SK-N-SH treated with all-trans-retinoic acid at 6 μM for 48 hours (cell line): ENCODE measurements around the gene TRABD2B.

Source experiments
- ATAC-seq: fragments of 200-7000 bp; cut with Tn5 transposase; 3 replicates; pipeline ENCODE4 v1.9.1; 2020; ENCODE audit warnings: mild to moderate bottlenecking, moderate library complexity
- ARNTL ChIP-seq: fragments of 450-650 bp; formaldehyde crosslinking; IDR thresholded peaks from 2 replicates; pipeline ENCODE4 v1.5.0; 2020; ENCODE audit warnings: low read depth, mild to moderate bottlenecking, moderate library complexity, borderline replicate concordance
- BACH2 ChIP-seq: fragments of 250-450 bp; sonication (Bioruptor Pico); IDR thresholded peaks from 2 replicates; pipeline ENCODE4 v1.9.0; 2021; ENCODE audit warnings: mild to moderate bottlenecking, borderline replicate concordance
- CSDC2 ChIP-seq: fragments of 250-450 bp; sonication (Bioruptor Pico); IDR thresholded peaks from 2 replicates; pipeline ENCODE4 v1.5.0; 2020; ENCODE audit warnings: mild to moderate bottlenecking, moderate library complexity
- ESRRG ChIP-seq: fragments of 250-450 bp; sonication (Bioruptor Pico); IDR thresholded peaks from 2 replicates; pipeline ENCODE4 v1.6.1; 2021; ENCODE audit warnings: mild to moderate bottlenecking
- GLIS3 ChIP-seq: fragments of 250-450 bp; sonication (Bioruptor Pico); IDR thresholded peaks from 2 replicates; pipeline ENCODE4 v1.5.0; 2020; ENCODE audit warnings: mild to moderate bottlenecking, moderate library complexity
- OSR1 ChIP-seq: fragments of 250-450 bp; sonication (Bioruptor Pico); IDR thresholded peaks from 2 replicates; pipeline ENCODE4 v1.8.0; 2022; ENCODE audit warnings: moderate library complexity, mild to moderate bottlenecking, inconsistent platforms
- PATZ1 ChIP-seq: fragments of 250-450 bp; sonication (Bioruptor Pico); IDR thresholded peaks from 2 replicates; pipeline ENCODE4 v1.8.0; 2020; ENCODE audit warnings: mild to moderate bottlenecking, moderate library complexity, borderline replicate concordance
- POU6F1 ChIP-seq: fragments of 250-450 bp; sonication (Bioruptor Pico); IDR thresholded peaks from 2 replicates; pipeline ENCODE4 v1.8.0; 2021; ENCODE audit warnings: low read depth, mild to moderate bottlenecking, moderate library complexity, borderline replicate concordance
- PPARA ChIP-seq: fragments of 250-450 bp; sonication (Bioruptor Pico); IDR thresholded peaks from 2 replicates; pipeline ENCODE4 v1.5.0; 2020; ENCODE audit warnings: mild to moderate bottlenecking, borderline replicate concordance
- RARB ChIP-seq: fragments of 250-450 bp; sonication (Bioruptor Pico); IDR thresholded peaks from 2 replicates; pipeline ENCODE4 v1.8.0; 2021; ENCODE audit warnings: mild to moderate bottlenecking, moderate library complexity
- SNAI2 ChIP-seq: fragments of 250-450 bp; sonication (Bioruptor Pico); IDR thresholded peaks from 2 replicates; pipeline ENCODE4 v1.5.0; 2020; ENCODE audit warnings: mild to moderate bottlenecking, moderate library complexity
- TCF4 ChIP-seq: fragments of 250-450 bp; sonication (Bioruptor Pico); IDR thresholded peaks from 2 replicates; pipeline ENCODE4 v1.8.0; 2021; ENCODE audit warnings: mild to moderate bottlenecking, moderate library complexity, borderline replicate concordance
- TSHZ2 ChIP-seq: fragments of 250-450 bp; sonication (Bioruptor Pico); IDR thresholded peaks from 2 replicates; pipeline ENCODE4 v1.5.0; 2020; ENCODE audit warnings: mild to moderate bottlenecking, moderate library complexity
- ZC3H10 ChIP-seq: fragments of 250-450 bp; sonication (Bioruptor Pico); IDR thresholded peaks from 2 replicates; pipeline ENCODE4 v1.5.1; 2021; ENCODE audit warnings: mild to moderate bottlenecking, moderate library complexity
- ZFP3 ChIP-seq: fragments of 250-450 bp; sonication (Bioruptor Pico); IDR thresholded peaks from 2 replicates; pipeline ENCODE4 v1.5.0; 2020; ENCODE audit warnings: mild to moderate bottlenecking, moderate library complexity
- ZFP30 ChIP-seq: fragments of 450-650 bp; formaldehyde crosslinking; IDR thresholded peaks from 2 replicates; pipeline ENCODE4 v1.5.0; 2022; ENCODE audit warnings: mild to moderate bottlenecking, moderate library complexity
- ZNF565 ChIP-seq: fragments of 450-650 bp; formaldehyde crosslinking; conservative IDR thresholded peaks from 2 replicates; pipeline ENCODE4 v1.5.0; 2020; ENCODE audit warnings: low read depth, mild to moderate bottlenecking, moderate library complexity
- ZNF70 ChIP-seq: fragments of 450-650 bp; formaldehyde crosslinking; IDR thresholded peaks from 2 replicates; pipeline ENCODE4 v1.5.0; 2020; ENCODE audit warnings: mild to moderate bottlenecking, moderate library complexity
- ZNF8 ChIP-seq: fragments of 450-650 bp; formaldehyde crosslinking; IDR thresholded peaks from 2 replicates; pipeline ENCODE4 v1.5.0; 2020; ENCODE audit warnings: mild to moderate bottlenecking, moderate library complexity
- TF ChIP-seq, protein P1 (sequence below): fragments of 250-450 bp; sonication (Bioruptor Pico); IDR thresholded peaks from 2 replicates; pipeline ENCODE4 v1.5.1; 2020; ENCODE audit warnings: low read depth, mild to moderate bottlenecking, moderate library complexity
- TF ChIP-seq, protein P2 (sequence below): fragments of 250-450 bp; sonication (Bioruptor Pico); IDR thresholded peaks from 2 replicates; pipeline ENCODE4 v1.5.1; 2021; ENCODE audit warnings: mild to moderate bottlenecking, moderate library complexity

TRABD2B gene

GRCh38 chr1:48023488-48023887 is 26.3 kb upstream of the TRABD2B start:
- TF ChIP-seq ZNF70 (CRISPR knock-in tag) (no peak), ESRRG (no peak), ARNTL (CRISPR knock-in tag) (no peak), BACH2 (CRISPR knock-in tag) (no peak), PPARA (CRISPR knock-in tag) (no peak), OSR1 (CRISPR knock-in tag) (no peak), TSHZ2 (CRISPR knock-in tag) (no peak), ZC3H10 (CRISPR knock-in tag) (no peak), ZNF8 (CRISPR knock-in tag) (no peak), RARB (CRISPR knock-in tag) (no peak), CSDC2 (CRISPR knock-in tag) (no peak), SNAI2 (CRISPR knock-in tag) (no peak), GLIS3 (no peak), ZFP3 (CRISPR knock-in tag) (no peak)
- TF ChIP-seq, protein P1, sequence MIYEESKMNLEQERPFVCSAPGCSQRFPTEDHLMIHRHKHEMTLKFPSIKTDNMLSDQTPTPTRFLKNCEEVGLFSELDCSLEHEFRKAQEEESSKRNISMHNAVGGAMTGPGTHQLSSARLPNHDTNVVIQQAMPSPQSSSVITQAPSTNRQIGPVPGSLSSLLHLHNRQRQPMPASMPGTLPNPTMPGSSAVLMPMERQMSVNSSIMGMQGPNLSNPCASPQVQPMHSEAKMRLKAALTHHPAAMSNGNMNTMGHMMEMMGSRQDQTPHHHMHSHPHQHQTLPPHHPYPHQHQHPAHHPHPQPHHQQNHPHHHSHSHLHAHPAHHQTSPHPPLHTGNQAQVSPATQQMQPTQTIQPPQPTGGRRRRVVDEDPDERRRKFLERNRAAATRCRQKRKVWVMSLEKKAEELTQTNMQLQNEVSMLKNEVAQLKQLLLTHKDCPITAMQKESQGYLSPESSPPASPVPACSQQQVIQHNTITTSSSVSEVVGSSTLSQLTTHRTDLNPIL (CRISPR knock-in tag): no peak
- no peak for ATAC-seq

GRCh38 chr1:48022306-48022705 is 25.1 kb upstream of the TRABD2B start:
- no peak for ATAC-seq
- TF ChIP-seq BACH2 (CRISPR knock-in tag) (no peak), GLIS3 (no peak), OSR1 (CRISPR knock-in tag) (no peak), ESRRG (no peak), TCF4 (CRISPR knock-in tag) (no peak), ZNF8 (CRISPR knock-in tag) (no peak), SNAI2 (CRISPR knock-in tag) (no peak), ZNF565 (CRISPR knock-in tag) (no peak), ZC3H10 (CRISPR knock-in tag) (no peak), CSDC2 (CRISPR knock-in tag) (no peak), POU6F1 (CRISPR knock-in tag) (no peak), PPARA (CRISPR knock-in tag) (no peak)
- TF ChIP-seq, protein P1 (CRISPR knock-in tag): no peak
- TF ChIP-seq, protein P2, sequence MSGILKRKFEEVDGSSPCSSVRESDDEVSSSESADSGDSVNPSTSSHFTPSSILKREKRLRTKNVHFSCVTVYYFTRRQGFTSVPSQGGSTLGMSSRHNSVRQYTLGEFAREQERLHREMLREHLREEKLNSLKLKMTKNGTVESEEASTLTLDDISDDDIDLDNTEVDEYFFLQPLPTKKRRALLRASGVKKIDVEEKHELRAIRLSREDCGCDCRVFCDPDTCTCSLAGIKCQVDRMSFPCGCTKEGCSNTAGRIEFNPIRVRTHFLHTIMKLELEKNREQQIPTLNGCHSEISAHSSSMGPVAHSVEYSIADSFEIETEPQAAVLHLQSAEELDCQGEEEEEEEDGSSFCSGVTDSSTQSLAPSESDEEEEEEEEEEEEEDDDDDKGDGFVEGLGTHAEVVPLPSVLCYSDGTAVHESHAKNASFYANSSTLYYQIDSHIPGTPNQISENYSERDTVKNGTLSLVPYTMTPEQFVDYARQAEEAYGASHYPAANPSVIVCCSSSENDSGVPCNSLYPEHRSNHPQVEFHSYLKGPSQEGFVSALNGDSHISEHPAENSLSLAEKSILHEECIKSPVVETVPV (CRISPR knock-in tag): no peak
- TF ChIP-seq, all 23 proteins: peak for 0

DNA sequence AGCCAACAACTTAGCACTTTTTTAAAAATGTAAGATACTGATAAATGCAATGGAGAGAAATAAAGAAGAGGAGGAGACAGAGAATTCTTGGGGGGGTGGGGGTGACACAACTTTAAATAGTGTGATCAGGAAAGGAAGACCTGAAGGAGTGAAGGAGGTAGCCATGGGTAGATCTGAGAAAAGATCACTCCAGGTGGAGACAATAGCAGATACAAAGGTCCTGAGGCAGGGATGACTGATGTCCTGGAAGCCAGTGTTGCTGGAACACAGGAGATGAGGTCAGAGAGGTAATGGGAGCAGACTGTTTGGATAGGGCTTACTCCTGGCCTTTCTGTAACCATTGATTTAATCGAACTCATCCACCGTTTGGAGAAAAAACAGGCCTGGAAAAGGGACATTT is 24.6 kb upstream of the TRABD2B start:
- no peak for ATAC-seq
- TF ChIP-seq BACH2 (CRISPR knock-in tag): no peak
- TF ChIP-seq SNAI2 (CRISPR knock-in tag): no peak
- no peak for TF ChIP-seq ZFP3 (CRISPR knock-in tag)
- no peak for TF ChIP-seq ZNF565 (CRISPR knock-in tag)
- no peak for TF ChIP-seq ARNTL (CRISPR knock-in tag)
- TF ChIP-seq TSHZ2 (CRISPR knock-in tag): no peak
- no peak for TF ChIP-seq TCF4 (CRISPR knock-in tag)
- no peak for TF ChIP-seq CSDC2 (CRISPR knock-in tag)
- no peak for TF ChIP-seq RARB (CRISPR knock-in tag)
- no peak for TF ChIP-seq ZFP30 (CRISPR knock-in tag)
- TF ChIP-seq ESRRG: no peak
- TF ChIP-seq PPARA (CRISPR knock-in tag): no peak
- TF ChIP-seq ZNF8 (CRISPR knock-in tag): no peak
- no peak for TF ChIP-seq ZC3H10 (CRISPR knock-in tag)
- TF ChIP-seq PATZ1 (CRISPR knock-in tag): no peak
